Activated naive CD4-positive, alpha-beta T cell treated with anti-CD3 and anti-CD28 coated beads, Interleukin-2, amount 10 ng/mL, durations not matched to agents 7 days and 5 days (primary cell): ENCODE measurements around the gene CACNA2D3.

ENCODE experiments used
- CTCF ChIA-PET: fragments of 350-600 bp; sonication (Branson Sonifier 250); formaldehyde crosslinking; loops from one replicate; lab custom pipeline; 2021; ENCODE audit warnings: antibody characterized with exemption; lab: Charles Lee
- DNase-seq: peaks from one replicate; pipeline ENCODE4 v3.0.0-alpha.2; 2020
- H3K27ac Mint-ChIP-seq: one replicate; pipeline ENCODE4 v1.8.0; 2021; ENCODE audit warnings: mild to moderate bottlenecking, moderate library complexity, mixed read lengths
- H3K27me3 Mint-ChIP-seq: one replicate; pipeline ENCODE4 v1.8.0; 2021; ENCODE audit warnings: mild to moderate bottlenecking, mixed read lengths
- H3K36me3 Mint-ChIP-seq: one replicate; pipeline ENCODE4 v1.8.0; 2021; ENCODE audit warnings: mixed read lengths
- H3K4me1 Mint-ChIP-seq: one replicate; pipeline ENCODE4 v1.8.0; 2021; ENCODE audit warnings: mixed read lengths
- H3K4me3 Mint-ChIP-seq: one replicate; pipeline ENCODE4 v1.8.0; 2021; ENCODE audit warnings: mild to moderate bottlenecking, moderate library complexity, mixed read lengths
- H3K9me3 Mint-ChIP-seq: one replicate; pipeline ENCODE4 v1.8.0; 2021; ENCODE audit warnings: mixed read lengths

CACNA2D3 gene

GRCh38 chr3:54235998-54236397 lies 113.6 kb downstream of the CACNA2D3 start:
- no peaks in the 10 kb centered on the region for H3K4me1 Mint-ChIP-seq
- H3K9me3 Mint-ChIP-seq = no peaks in the 10 kb centered on the region
- no peak overlapping the region for H3K4me3 Mint-ChIP-seq
- H3K36me3 Mint-ChIP-seq = no peaks in the 10 kb centered on the region
- H3K27me3 Mint-ChIP-seq = no peaks in the 10 kb centered on the region
- H3K27ac Mint-ChIP-seq = no peak overlapping the region
- DNase-seq = no peak
- CTCF ChIA-PET = no interaction called here

- Mint-ChIP-seq H3K27me3 (no peaks in the 10 kb centered on the region), H3K36me3 (no peaks in the 10 kb centered on the region), H3K4me1 (no peaks in the 10 kb centered on the region), H3K9me3 (no peaks in the 10 kb centered on the region), H3K27ac (no peak overlapping the region), H3K4me3 (no peak overlapping the region)
- DNase-seq = no peak
- CTCF ChIA-PET = no interaction called here
Measured at GRCh38 chr3:54237109-54237508, 114.8 kb downstream of the CACNA2D3 start.

GRCh38 chr3:54237788-54238502 lies 115.6 kb downstream of the CACNA2D3 start:
- no peak overlapping the region for H3K27ac Mint-ChIP-seq
- no peak overlapping the region for H3K4me3 Mint-ChIP-seq
- no peaks in the 10 kb centered on the region for H3K27me3 Mint-ChIP-seq
- H3K36me3 Mint-ChIP-seq = no peaks in the 10 kb centered on the region
- H3K4me1 Mint-ChIP-seq = no peaks in the 10 kb centered on the region
- DNase-seq = no peak
- no peaks in the 10 kb centered on the region for H3K9me3 Mint-ChIP-seq
- CTCF ChIA-PET = no interaction called here

- no peaks in the 10 kb centered on the region for H3K27me3 Mint-ChIP-seq
- DNase-seq = no peak
- H3K9me3 Mint-ChIP-seq = no peaks in the 10 kb centered on the region
- no peaks in the 10 kb centered on the region for H3K36me3 Mint-ChIP-seq
- no peaks in the 10 kb centered on the region for H3K4me1 Mint-ChIP-seq
- H3K27ac Mint-ChIP-seq = no peak overlapping the region
- no peak overlapping the region for H3K4me3 Mint-ChIP-seq
- CTCF ChIA-PET = no interaction called here
Measured at GRCh38 chr3:54240309-54240708, 118.0 kb downstream of the CACNA2D3 start.

GRCh38 chr3:54243056-54243931 lies 120.9 kb downstream of the CACNA2D3 start:
- peaks cover 2% of the 10 kb centered on the region for H3K9me3 Mint-ChIP-seq
- H3K4me1 Mint-ChIP-seq = no peaks in the 10 kb centered on the region
- no peaks in the 10 kb centered on the region for H3K36me3 Mint-ChIP-seq
- CTCF ChIA-PET = no interaction called here
- H3K4me3 Mint-ChIP-seq = no peak overlapping the region
- H3K27me3 Mint-ChIP-seq = no peaks in the 10 kb centered on the region
- no peak for DNase-seq
- H3K27ac Mint-ChIP-seq = no peak overlapping the region

GRCh38 chr3:54243960-54244682 lies 121.8 kb downstream of the CACNA2D3 start:
- Mint-ChIP-seq H3K4me3 (no peak overlapping the region), H3K27ac (no peak overlapping the region), H3K27me3 (no peaks in the 10 kb centered on the region), H3K4me1 (no peaks in the 10 kb centered on the region), H3K36me3 (no peaks in the 10 kb centered on the region), H3K9me3 (peaks cover 2% of the 10 kb centered on the region)
- DNase-seq = no peak
- CTCF ChIA-PET = no interaction called here

GRCh38 chr3:54251705-54252104 lies 129.4 kb downstream of the CACNA2D3 start:
- Mint-ChIP-seq H3K36me3 (no peaks in the 10 kb centered on the region), H3K4me1 (no peaks in the 10 kb centered on the region), H3K27me3 (no peaks in the 10 kb centered on the region), H3K27ac (no peak overlapping the region), H3K4me3 (no peak overlapping the region), H3K9me3 (peaks cover 2% of the 10 kb centered on the region)
- no peak for DNase-seq
- CTCF ChIA-PET = no interaction called here

GRCh38 chr3:54257125-54257720 lies 134.9 kb downstream of the CACNA2D3 start:
- Mint-ChIP-seq H3K27ac (no peak overlapping the region), H3K4me3 (no peak overlapping the region), H3K9me3 (no peaks in the 10 kb centered on the region), H3K36me3 (no peaks in the 10 kb centered on the region), H3K27me3 (no peaks in the 10 kb centered on the region), H3K4me1 (no peaks in the 10 kb centered on the region)
- no peak for DNase-seq
- CTCF ChIA-PET = no interaction called here

GRCh38 chr3:54259636-54260035 lies 137.3 kb downstream of the CACNA2D3 start:
- Mint-ChIP-seq H3K4me3 (no peak overlapping the region), H3K9me3 (no peaks in the 10 kb centered on the region), H3K27ac (no peak overlapping the region), H3K36me3 (no peaks in the 10 kb centered on the region), H3K4me1 (no peaks in the 10 kb centered on the region), H3K27me3 (no peaks in the 10 kb centered on the region)
- CTCF ChIA-PET = no interaction called here
- no peak for DNase-seq

- Mint-ChIP-seq H3K9me3 (no peaks in the 10 kb centered on the region), H3K4me3 (no peak overlapping the region), H3K27me3 (no peaks in the 10 kb centered on the region), H3K27ac (no peak overlapping the region), H3K36me3 (no peaks in the 10 kb centered on the region), H3K4me1 (no peaks in the 10 kb centered on the region)
- CTCF ChIA-PET = no interaction called here
- no peak for DNase-seq
Measured at GRCh38 chr3:54261141-54261540, 138.8 kb downstream of the CACNA2D3 start.

GRCh38 chr3:54262541-54262940 lies 140.2 kb downstream of the CACNA2D3 start:
- Mint-ChIP-seq H3K27me3 (no peaks in the 10 kb centered on the region), H3K36me3 (no peaks in the 10 kb centered on the region), H3K27ac (no peak overlapping the region), H3K4me3 (no peak overlapping the region), H3K9me3 (no peaks in the 10 kb centered on the region), H3K4me1 (no peaks in the 10 kb centered on the region)
- no peak for DNase-seq
- CTCF ChIA-PET = no interaction called here

- CTCF ChIA-PET = no interaction called here
- DNase-seq = no peak
- Mint-ChIP-seq H3K9me3 (no peaks in the 10 kb centered on the region), H3K4me1 (no peaks in the 10 kb centered on the region), H3K36me3 (no peaks in the 10 kb centered on the region), H3K27me3 (no peaks in the 10 kb centered on the region), H3K27ac (no peak overlapping the region), H3K4me3 (no peak overlapping the region)
Measured at GRCh38 chr3:54262946-54263345, 140.6 kb downstream of the CACNA2D3 start.

- Mint-ChIP-seq H3K27me3 (no peaks in the 10 kb centered on the region), H3K4me1 (no peaks in the 10 kb centered on the region), H3K9me3 (no peaks in the 10 kb centered on the region)
Measured at GRCh38 chr3:54264050-54264449, 141.7 kb downstream of the CACNA2D3 start.

GRCh38 chr3:54270816-54271526 lies 148.6 kb downstream of the CACNA2D3 start:
- H3K4me1 Mint-ChIP-seq = no peaks in the 10 kb centered on the region
- no peaks in the 10 kb centered on the region for H3K27me3 Mint-ChIP-seq
- no peak for DNase-seq
- CTCF ChIA-PET = no interaction called here
- H3K27ac Mint-ChIP-seq = no peak overlapping the region
- no peaks in the 10 kb centered on the region for H3K36me3 Mint-ChIP-seq
- H3K4me3 Mint-ChIP-seq = no peak overlapping the region
- H3K9me3 Mint-ChIP-seq = no peaks in the 10 kb centered on the region

More at GRCh38 chr3:54264050-54264449, 141.7 kb downstream of the CACNA2D3 start:
- H3K36me3 Mint-ChIP-seq = no peaks in the 10 kb centered on the region
- no peak overlapping the region for H3K27ac Mint-ChIP-seq
- DNase-seq = no peak
- no peak overlapping the region for H3K4me3 Mint-ChIP-seq
- CTCF ChIA-PET = no interaction called here
